GM03348 (cell line): ENCODE data around the gene NSUN4.
"Not testable (repeated sequence)": the region's sequence is repeated elsewhere in the genome, so short reads cannot be mapped to it uniquely, and the experiment has no call there.

Experiments
- DNase-seq: peaks from one replicate; pipeline ENCODE4 v3.0.0; 2012; ENCODE audit warnings: low spot score

Gene NSUN4

GRCh38 chr1:46328182-46328581 is 12.4 kb upstream of the NSUN4 start:
- not testable (repeated sequence) for DNase-seq

- DNase-seq: not testable (repeated sequence)
These were observed 10.8 kb upstream of the NSUN4 start for GRCh38 chr1:46329807-46330206.

GRCh38 chr1:46330381-46330780 is 10.2 kb upstream of the NSUN4 start:
- not testable (repeated sequence) for DNase-seq

GRCh38 chr1:46331786-46332540 is 8.6 kb upstream of the NSUN4 start:
- DNase-seq: not testable (repeated sequence)

- DNase-seq: no peak
These were observed 7.1 kb upstream of the NSUN4 start for GRCh38 chr1:46333300-46334029.

GRCh38 chr1:46334030-46334384 is 6.6 kb upstream of the NSUN4 start:
- no peak for DNase-seq

GRCh38 chr1:46335081-46335480 is 5.5 kb upstream of the NSUN4 start:
- DNase-seq: no peak

- not testable (repeated sequence) for DNase-seq
These were observed 3.2 kb upstream of the NSUN4 start for GRCh38 chr1:46337409-46337808.

- DNase-seq: no peak
These were observed 846 bp downstream of the NSUN4 start for GRCh38 chr1:46341222-46342083.

GRCh38 chr1:46342084-46342656 is 1.6 kb downstream of the NSUN4 start:
- peak; percentile 29 for DNase-seq

- DNase-seq: no peak
These were observed 2.2 kb downstream of the NSUN4 start for GRCh38 chr1:46342677-46343350.

GRCh38 chr1:46343351-46343695 is 2.7 kb downstream of the NSUN4 start:
- no peak for DNase-seq

GRCh38 chr1:46343705-46344104 is 3.1 kb downstream of the NSUN4 start:
- no peak for DNase-seq

- DNase-seq: no peak
These were observed 3.9 kb downstream of the NSUN4 start for GRCh38 chr1:46344481-46344880.

- DNase-seq: no peak
These were observed 4.7 kb downstream of the NSUN4 start for GRCh38 chr1:46345281-46345680.

GRCh38 chr1:46352363-46352762 is 11.8 kb downstream of the NSUN4 start:
- DNase-seq: no peak

GRCh38 chr1:46355920-46356319 is 15.3 kb downstream of the NSUN4 start:
- not testable (repeated sequence) for DNase-seq

GRCh38 chr1:46362158-46362557 is 21.6 kb downstream of the NSUN4 start:
- no peak for DNase-seq

GRCh38 chr1:46363121-46363520 is 22.5 kb downstream of the NSUN4 start:
- no peak for DNase-seq

- DNase-seq: peak; percentile 88
These were observed 24.0 kb downstream of the NSUN4 start for GRCh38 chr1:46364612-46365011.

- not testable (repeated sequence) for DNase-seq
These were observed 25.2 kb downstream of the NSUN4 start for GRCh38 chr1:46365796-46366195.

- DNase-seq: no peak
These were observed 26.5 kb downstream of the NSUN4 start for GRCh38 chr1:46367072-46367471.
